Measurements from ENCODE around the gene GMFB. TPM values are rescaled to one million over a fixed set of nuclear protein-coding genes. Genes with fewer than 3 reads are reported as not detected.

The GMFB gene
- total and polyA plus RNA-seq, 8 donors: 4.1 to 101 (median 29.2) TPM

DNA sequence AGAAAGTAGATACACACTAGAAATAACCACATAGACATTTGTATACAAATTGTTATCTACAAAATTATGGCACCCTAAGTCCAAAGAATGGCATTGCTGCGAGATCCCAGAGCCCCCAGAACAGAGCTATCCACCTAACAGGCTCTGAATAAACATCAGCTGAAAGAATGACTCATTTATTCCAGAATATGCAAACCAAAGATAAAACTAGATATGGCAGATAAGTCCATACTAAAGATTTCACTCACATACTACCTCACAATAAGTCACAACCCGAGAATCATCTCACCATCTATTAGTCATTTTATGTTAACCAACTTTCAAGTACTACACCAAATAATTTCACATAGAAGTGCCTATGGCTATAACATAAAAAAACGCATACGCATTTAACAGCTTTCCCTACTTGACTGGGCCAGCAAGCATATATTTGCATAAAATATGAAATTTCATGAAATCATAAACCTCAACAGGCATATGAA is 53.2 kb downstream of the GMFB start:
- Histone ChIP-seq H3K4me3 (no peak overlapping the region), H3K4me1 (peaks cover 10 to 66% (median 40%) of the 10 kb centered on the region in 4 donors), H3K9me3 (no peaks in the 10 kb centered on the region), H3K36me3 (peaks cover 0 to 15% (median 12%) of the 10 kb centered on the region in 4 donors), H3K27ac (no peak overlapping the region), H3K27me3 (no peaks in the 10 kb centered on the region)
- 61 to 72% (median 63%) methylated on average over 4 of the region's 4 CpGs for WGBS, 5 donors
- DNase-seq: no peak
- intact Hi-C loops (cut with DNase I; ENCODE audit: low total_unique reads): no loop called here
- TF ChIP-seq POLR2A (IDR thresholded peaks at IDR 0.05) (no peak), EP300 (IDR thresholded peaks at IDR 0.05) (no peak), POLR2AphosphoS5 (IDR thresholded peaks at IDR 0.05) (no peak)
- TF ChIP-seq, protein P1, sequence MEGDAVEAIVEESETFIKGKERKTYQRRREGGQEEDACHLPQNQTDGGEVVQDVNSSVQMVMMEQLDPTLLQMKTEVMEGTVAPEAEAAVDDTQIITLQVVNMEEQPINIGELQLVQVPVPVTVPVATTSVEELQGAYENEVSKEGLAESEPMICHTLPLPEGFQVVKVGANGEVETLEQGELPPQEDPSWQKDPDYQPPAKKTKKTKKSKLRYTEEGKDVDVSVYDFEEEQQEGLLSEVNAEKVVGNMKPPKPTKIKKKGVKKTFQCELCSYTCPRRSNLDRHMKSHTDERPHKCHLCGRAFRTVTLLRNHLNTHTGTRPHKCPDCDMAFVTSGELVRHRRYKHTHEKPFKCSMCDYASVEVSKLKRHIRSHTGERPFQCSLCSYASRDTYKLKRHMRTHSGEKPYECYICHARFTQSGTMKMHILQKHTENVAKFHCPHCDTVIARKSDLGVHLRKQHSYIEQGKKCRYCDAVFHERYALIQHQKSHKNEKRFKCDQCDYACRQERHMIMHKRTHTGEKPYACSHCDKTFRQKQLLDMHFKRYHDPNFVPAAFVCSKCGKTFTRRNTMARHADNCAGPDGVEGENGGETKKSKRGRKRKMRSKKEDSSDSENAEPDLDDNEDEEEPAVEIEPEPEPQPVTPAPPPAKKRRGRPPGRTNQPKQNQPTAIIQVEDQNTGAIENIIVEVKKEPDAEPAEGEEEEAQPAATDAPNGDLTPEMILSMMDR (IDR thresholded peaks at IDR 0.05): no peak

DNA sequence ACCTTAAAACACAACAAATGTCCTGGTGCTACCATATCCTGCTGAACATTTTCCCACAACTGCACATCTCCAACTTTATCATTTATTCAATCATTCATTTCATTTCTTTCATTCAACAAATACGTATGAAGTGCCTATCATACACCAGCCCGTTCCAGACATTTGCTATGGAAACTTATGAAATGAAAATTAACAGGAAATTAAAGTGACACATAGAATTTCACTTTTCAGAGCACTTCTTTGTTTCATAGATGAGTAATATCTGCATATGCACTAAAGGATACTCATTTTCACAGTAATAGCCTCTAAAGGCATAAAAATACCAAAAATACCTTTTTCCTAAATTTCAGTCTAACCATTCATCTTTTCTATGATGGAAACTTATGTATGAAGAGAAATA is 60.3 kb downstream of the GMFB start:
- H3K4me3 ChIP-seq: no peak overlapping the region
- WGBS, 5 donors: 89 to 92% (median 90%) methylated on average over 2 of the region's 2 CpGs
- H3K27ac ChIP-seq: no peak overlapping the region
- peaks cover 0 to 5% (median 2%) of the 10 kb centered on the region in 4 donors for H3K4me1 ChIP-seq
- intact Hi-C loops (cut with DNase I; ENCODE audit: low total_unique reads): no loop called here
- no peaks in the 10 kb centered on the region for H3K9me3 ChIP-seq
- DNase-seq: no peak
- TF ChIP-seq POLR2AphosphoS5 (IDR thresholded peaks at IDR 0.05) (no peak), POLR2A (IDR thresholded peaks at IDR 0.05) (no peak), EP300 (IDR thresholded peaks at IDR 0.05) (no peak)
- TF ChIP-seq, protein P1 (IDR thresholded peaks at IDR 0.05): no peak
- peaks cover 20 to 73% (median 65%) of the 10 kb centered on the region in 4 donors for H3K36me3 ChIP-seq
- H3K27me3 ChIP-seq: no peaks in the 10 kb centered on the region

DNA sequence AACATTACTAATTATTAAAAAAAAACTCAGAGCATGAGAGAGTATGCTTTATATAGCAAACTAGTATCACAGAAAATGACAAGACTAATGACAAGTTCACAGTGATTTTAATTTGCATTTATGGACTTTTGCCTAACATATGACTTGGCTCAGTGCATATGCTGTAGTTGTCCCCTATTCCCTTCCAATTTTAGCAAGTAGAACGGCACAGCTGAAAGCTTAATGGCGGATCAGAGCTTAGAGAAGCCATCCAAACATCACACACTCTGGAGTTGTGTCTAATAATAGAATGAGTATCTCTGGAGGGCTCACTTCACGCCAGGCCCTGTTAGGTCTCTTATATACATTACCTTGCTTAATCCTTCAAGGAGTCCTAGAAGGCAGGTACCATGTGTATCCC is 60.9 kb downstream of the GMFB start:
- 82 to 92% (median 87%) methylated on average over 3 of the region's 3 CpGs for whole genome bisulfite sequencing, 5 donors
- DNase-seq: no peak

DNA sequence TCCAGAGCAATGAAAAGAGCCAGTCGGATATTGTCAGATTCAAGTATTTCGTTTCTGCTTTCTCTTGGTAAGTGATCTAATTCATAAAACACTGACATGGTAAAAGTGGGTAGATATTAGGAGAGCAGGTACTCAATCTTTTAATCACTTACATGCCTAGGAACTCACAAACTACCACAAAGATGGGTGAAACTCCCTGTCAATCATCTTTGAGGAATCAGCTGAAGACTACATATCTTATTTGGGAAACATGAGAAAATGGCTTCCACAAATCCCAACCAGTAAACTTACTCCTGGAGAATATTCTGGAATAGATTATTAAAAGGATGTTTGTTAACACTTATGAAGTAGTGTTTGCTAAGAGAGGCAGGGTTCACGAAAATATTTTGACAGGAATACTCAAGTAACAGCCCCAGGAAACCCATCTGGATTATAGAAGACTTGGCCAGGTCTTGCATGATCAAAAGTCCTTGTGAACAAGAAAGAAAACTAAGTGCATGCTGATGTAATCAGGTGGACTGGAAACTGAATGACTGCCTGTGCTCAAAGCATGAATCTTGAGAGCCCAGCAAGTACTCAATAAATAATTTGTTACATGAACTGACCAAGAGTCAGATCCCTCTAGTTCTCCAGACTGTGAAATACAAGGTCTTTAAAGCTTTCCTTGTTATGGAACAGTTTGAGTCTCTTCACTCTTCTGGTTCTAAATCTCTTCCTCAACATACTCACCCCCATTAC is 63.1 kb downstream of the GMFB start:
- no peak for DNase-seq
- TF ChIP-seq, protein P1 (IDR thresholded peaks at IDR 0.05): no peak
- no peak for TF ChIP-seq POLR2A (IDR thresholded peaks at IDR 0.05)
- no peak for TF ChIP-seq POLR2AphosphoS5 (IDR thresholded peaks at IDR 0.05)
- no peak for TF ChIP-seq EP300 (IDR thresholded peaks at IDR 0.05)
- intact Hi-C loops (cut with DNase I; ENCODE audit: low total_unique reads): no loop called here
- peaks cover 20 to 68% (median 57%) of the 10 kb centered on the region in 4 donors for H3K36me3 ChIP-seq
- H3K9me3 ChIP-seq: no peaks in the 10 kb centered on the region
- H3K27ac ChIP-seq: no peak overlapping the region
- H3K4me3 ChIP-seq: no peak overlapping the region
- 78 to 86% (median 82%) methylated on average over 3 of the region's 3 CpGs for WGBS, 5 donors
- no peaks in the 10 kb centered on the region for H3K27me3 ChIP-seq
- H3K4me1 ChIP-seq: peaks cover 0 to 2% (median 0%) of the 10 kb centered on the region in 4 donors

More for the DNA sequence above, 60.9 kb downstream of the GMFB start:
- Histone ChIP-seq H3K27ac (no peak overlapping the region), H3K9me3 (no peaks in the 10 kb centered on the region), H3K4me1 (no peaks in the 10 kb centered on the region), H3K4me3 (no peak overlapping the region), H3K27me3 (no peaks in the 10 kb centered on the region), H3K36me3 (peaks cover 20 to 75% (median 66%) of the 10 kb centered on the region in 4 donors)
- no peak for TF ChIP-seq POLR2A (IDR thresholded peaks at IDR 0.05)
- TF ChIP-seq, protein P1 (IDR thresholded peaks at IDR 0.05): no peak
- TF ChIP-seq EP300 (IDR thresholded peaks at IDR 0.05): no peak
- no peak for TF ChIP-seq POLR2AphosphoS5 (IDR thresholded peaks at IDR 0.05)
- intact Hi-C loops (cut with DNase I; ENCODE audit: low total_unique reads): no loop called here

All from stomach (tissue), 9 donors.